K562 (cell line): ENCODE results near the gene SPINK4.

Experiments used
- BRCA1 ChIP-seq, 2 experiments: fragments of 450-650 bp in 1 of 2; sonication (generic) in 1 of 2; formaldehyde crosslinking in 1 of 2; IDR thresholded peaks; 2 replicates each; pipeline versions ENCODE4 v1.5.0 to v1.6.1; 2017 to 2020; ENCODE audit warnings: mild to moderate bottlenecking in 1 of 2, missing genetic modification reagents in 1 of 2
- CTCF ChIP-seq, 3 experiments: IDR thresholded peaks in 2 of 3; conservative IDR thresholded peaks in 1 of 3; 2 replicates each; pipeline ENCODE4 v1.5.1; 2011 to 2012; ENCODE audit warnings: low read length in 3 of 3, mild to moderate bottlenecking in 3 of 3, control low read depth in 2 of 3, improper control_type of control experiment in 1 of 3, inconsistent platforms in 1 of 3, low read depth in 1 of 3, mixed read lengths in 1 of 3, moderate library complexity in 1 of 3; ENCODE audit not compliant: insufficient read depth in 2 of 3
- FOSL1 ChIP-seq: fragments of 200-800 bp; sonication (Bioruptor generic); conservative IDR thresholded peaks from 2 replicates; pipeline ENCODE4 v1.6.1; 2016; ENCODE audit warnings: missing genetic modification characterization, missing compliant biosample characterization
- HDAC2 ChIP-seq: fragments of 450-650 bp; IDR thresholded peaks from 2 replicates; pipeline ENCODE4 v1.6.1; 2016; ENCODE audit warnings: mild to moderate bottlenecking
- HDAC6 ChIP-seq: IDR thresholded peaks from 2 replicates; pipeline ENCODE4 v1.6.1; 2012; ENCODE audit warnings: low read depth, mild to moderate bottlenecking, control low read depth, inconsistent platforms, low read length, moderate library complexity
- HNRNPK ChIP-seq: fragments of 200-400 bp; formaldehyde crosslinking; IDR thresholded peaks from one replicate; pipeline ENCODE4 v1.6.1; 2018; ENCODE audit warnings: mild to moderate bottlenecking, low read depth, low read length; ENCODE audit not compliant: poor library complexity, severe bottlenecking
- KDM1A ChIP-seq, 2 experiments: fragments of 450-650 bp; IDR thresholded peaks; 2 replicates each; pipeline ENCODE4 v1.6.1; 2016; ENCODE audit warnings: mild to moderate bottlenecking in 2 of 2
- MED1 ChIP-seq: sonication (generic); formaldehyde crosslinking; IDR thresholded peaks from 2 replicates; pipeline ENCODE4 v1.8.1; 2023; ENCODE audit warnings: missing genetic modification reagents, borderline replicate concordance
- MTA2 ChIP-seq: fragments of 450-650 bp; IDR thresholded peaks from 2 replicates; pipeline ENCODE4 v1.6.1; 2016; ENCODE audit warnings: low read depth
- SRF ChIP-seq, 2 experiments: fragments of 250-450, 450-650 bp in 1 of 2; sonication (Bioruptor Pico) in 1 of 2; sonication (generic) in 1 of 2; formaldehyde crosslinking; IDR thresholded peaks; 2 replicates each; pipeline versions ENCODE4 v1.5.0 to v1.5.1; 2020 to 2022; ENCODE audit warnings: mild to moderate bottlenecking in 1 of 2, missing genetic modification reagents in 1 of 2
- TRIM24 ChIP-seq, 2 experiments: fragments of 450-650 bp; IDR thresholded peaks; 2 replicates each; pipeline ENCODE4 v1.6.1; 2016
- ZNF354B ChIP-seq: fragments of 250-450 bp; sonication (Bioruptor Pico); IDR thresholded peaks from 2 replicates; pipeline ENCODE4 v1.4.0; 2020
- ZNF449 ChIP-seq: fragments of 250-450 bp; sonication (Bioruptor Pico); IDR thresholded peaks from 2 replicates; pipeline ENCODE4 v1.8.0; 2022; ENCODE audit warnings: moderate library complexity, mild to moderate bottlenecking, inconsistent platforms

GRCh38 chr9:33209394-33209793 lies 30.6 kb upstream of the SPINK4 start:
- TF ChIP-seq ZNF449 (CRISPR knock-in tag), result no peak
- no peak for TF ChIP-seq HNRNPK
- no peak for TF ChIP-seq HDAC2
- no peak for TF ChIP-seq CTCF (IDR thresholded peaks at IDR 0.05 in 2 of 3, conservative IDR thresholded peaks at IDR 0.05 in 1 of 3; ENCODE audit: insufficient read depth in 2 of 3, low read depth in 1 of 3, low read length in 3 of 3)
- no peak for TF ChIP-seq TRIM24 (IDR thresholded peaks at IDR 0.05)
- no peak for TF ChIP-seq HDAC6
- no peak for TF ChIP-seq ZNF354B (CRISPR knock-in tag)
- no peak for TF ChIP-seq SRF (CRISPR knock-in tag; IDR thresholded peaks at IDR 0.05)
- no peak for TF ChIP-seq FOSL1
- no peak for TF ChIP-seq BRCA1 (IDR thresholded peaks at IDR 0.05)
- TF ChIP-seq BRCA1 (CRISPR knock-in tag; IDR thresholded peaks at IDR 0.05), result no peak
- no peak for TF ChIP-seq MED1
- no peak for TF ChIP-seq KDM1A (IDR thresholded peaks at IDR 0.05)
- no peak for TF ChIP-seq MTA2
